Uterus (tissue), 2 donors: ENCODE results near the gene ATF1.

Source experiments
- CTCF ChIP-seq, 4 experiments: fragments of 200-600 bp in 2 of 4; fragments of 450-650 bp in 2 of 4; sonication (generic) in 2 of 4; IDR thresholded peaks; one replicate each; pipeline ENCODE4 v1.5.1; 2016 to 2019; ENCODE audit warnings: antibody characterized with exemption in 4 of 4, mild to moderate bottlenecking in 2 of 4, moderate library complexity in 1 of 4
- POLR2A ChIP-seq, 2 donors: fragments of 450-650 bp; IDR thresholded peaks; one replicate each; pipeline ENCODE4 v1.6.1; 2016; ENCODE audit warnings: antibody characterized with exemption in 2 of 2, mild to moderate bottlenecking in 1 of 2, moderate library complexity in 1 of 2

- TF ChIP-seq CTCF (IDR thresholded peaks at IDR 0.05) (no peak), POLR2A (IDR thresholded peaks at IDR 0.05) (no peak)
Measured at GRCh38 chr12:50786498-50787231, 22.8 kb downstream of the ATF1 start.
